NCI-H460 (cell line): ENCODE results near the gene AKT1S1. TPM values are rescaled to one million over a fixed set of nuclear protein-coding genes. Genes with fewer than 3 reads are reported as not detected.
A peak's percentile ranks its signal among the peaks of the same experiment; 100 is the strongest.

ENCODE experiments used
- DNase-seq: peaks from one replicate; pipeline ENCODE4 v3.0.0-alpha.2; 2016; ENCODE audit warnings: low read depth; ENCODE audit errors: extremely low read depth
- total RNA-seq: library from RNA; depleted of rRNA; stranded (reverse); fragments of >200 nt; shearing (Covaris generic); gene quantifications from 2 replicates; pipeline ENCODE4 v1.2.3, GENCODE V29; 2014

Gene AKT1S1
- total RNA-seq, 1 experiment from 2014 or later, result 17.0 TPM

- no peak for DNase-seq
Observed at GRCh38 chr19:49857061-49857837, 19.9 kb downstream of the AKT1S1 start.

DNA sequence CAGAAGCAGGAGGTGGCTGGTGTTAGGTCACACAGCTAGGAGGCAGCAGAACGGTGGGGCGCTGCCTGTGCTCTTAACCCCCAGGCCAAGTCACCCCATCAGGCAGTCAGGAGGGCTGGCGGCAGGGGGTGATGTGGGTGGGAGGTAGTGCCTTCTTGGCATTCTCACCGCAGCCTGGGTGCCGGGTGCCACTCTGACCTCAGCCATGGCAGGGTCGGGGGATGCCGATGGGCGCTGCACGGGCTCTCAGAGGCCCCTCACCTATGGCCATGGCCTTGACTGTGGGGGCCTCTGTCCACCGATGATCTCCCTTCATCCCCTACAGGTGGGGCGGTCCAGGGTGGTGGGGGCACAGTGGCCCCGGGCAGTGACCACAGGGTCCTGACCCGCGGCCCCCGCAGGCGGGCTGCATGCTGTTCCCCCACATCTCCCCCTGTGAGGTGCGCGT is 20.6 kb downstream of the AKT1S1 start:
- no peak for DNase-seq

- no peak for DNase-seq
Observed at GRCh38 chr19:49855676-49856573, 21.2 kb downstream of the AKT1S1 start.

DNA sequence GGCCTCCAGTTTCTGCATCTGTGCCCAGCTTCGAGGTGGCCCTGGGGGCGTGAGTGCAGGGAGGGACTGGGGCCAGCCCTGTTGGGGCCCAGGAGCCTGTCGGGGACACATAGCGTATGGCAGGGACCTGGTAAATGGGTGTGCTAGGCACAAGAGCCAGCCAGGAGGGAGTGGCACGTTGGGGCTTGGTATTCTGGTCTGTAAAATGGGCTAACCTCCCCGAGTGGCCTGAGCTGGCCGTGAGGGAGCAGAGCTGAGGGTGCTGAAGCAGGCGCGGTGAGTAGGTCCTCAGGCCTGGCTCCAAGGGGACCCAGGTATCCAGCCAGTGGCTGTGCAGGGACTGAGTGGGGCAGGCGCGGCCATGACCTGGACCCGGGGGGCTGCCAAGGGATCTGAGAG is 21.9 kb downstream of the AKT1S1 start:
- no peak for DNase-seq

DNA sequence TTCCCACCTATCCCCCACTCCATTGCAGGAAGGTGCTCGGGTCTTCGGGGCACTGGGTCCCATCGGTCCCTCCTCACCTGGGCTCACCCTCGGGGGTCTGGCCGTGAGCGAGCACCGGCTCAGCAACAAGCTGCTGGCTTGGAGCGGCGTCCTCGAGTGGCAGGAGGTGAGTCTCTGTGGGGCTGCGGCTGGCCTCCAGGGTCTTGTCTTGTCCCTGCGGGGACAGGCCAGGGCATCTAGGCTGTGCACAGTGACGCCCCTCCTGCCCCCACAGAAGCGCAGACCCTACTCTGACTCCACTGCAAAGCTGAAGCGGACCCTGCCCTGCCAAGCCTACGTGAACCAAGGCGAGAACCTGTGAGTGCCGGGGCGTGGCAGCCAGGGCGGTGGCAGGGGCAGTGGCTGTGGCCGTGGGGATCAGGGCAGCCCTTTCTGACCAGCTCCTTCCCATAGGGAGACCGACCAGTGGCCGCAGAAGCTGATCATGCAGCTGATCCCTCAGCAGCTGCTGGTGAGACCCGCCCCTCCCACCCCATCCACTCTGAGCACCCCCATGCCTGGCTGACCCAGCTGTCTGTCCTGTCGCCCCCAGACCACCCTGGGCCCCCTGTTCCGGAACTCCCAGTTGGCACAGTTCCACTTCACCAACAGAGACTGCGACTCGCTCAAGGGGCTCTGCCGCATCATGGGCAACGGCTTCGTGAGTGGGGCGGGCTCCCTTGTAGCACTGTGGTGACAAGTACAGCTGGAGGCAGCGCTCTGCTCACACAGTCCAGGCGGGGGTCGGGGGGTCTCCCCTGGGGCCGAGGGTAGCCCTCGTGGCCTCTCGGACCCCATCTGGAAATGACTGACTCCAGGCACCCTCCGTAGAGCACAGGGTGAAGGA is 22.5 kb downstream of the AKT1S1 start:
- no peak for DNase-seq

DNA sequence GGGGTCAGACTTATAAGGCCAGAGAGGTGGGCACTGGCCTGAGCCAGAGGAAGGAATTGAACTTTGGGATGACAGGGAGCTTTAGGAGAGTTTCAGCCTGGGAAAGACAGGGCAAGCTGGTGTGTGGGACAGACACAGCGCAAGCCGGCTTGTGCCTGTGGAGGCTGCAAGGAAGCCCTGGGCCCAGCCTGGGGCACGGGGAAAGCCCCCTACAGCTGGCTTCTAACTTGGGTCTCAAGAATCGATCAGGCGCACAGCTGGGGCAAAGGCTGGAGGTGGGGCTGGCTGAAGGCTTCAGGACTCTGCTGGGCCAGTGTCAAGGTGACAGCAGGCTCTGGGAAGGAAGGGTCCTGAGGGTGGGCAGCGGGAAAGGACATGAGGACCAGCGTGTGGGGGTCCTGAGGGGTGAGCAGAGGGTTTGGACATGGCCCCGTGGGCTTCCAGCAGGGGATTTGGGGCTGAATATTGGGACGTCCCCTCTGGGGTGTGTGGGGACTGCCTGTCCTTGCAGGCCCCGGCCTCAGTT is 23.2 kb downstream of the AKT1S1 start:
- DNase-seq, result no peak

- DNase-seq, result no peak
Observed at GRCh38 chr19:49852631-49853126, 24.5 kb downstream of the AKT1S1 start.

GRCh38 chr19:49851456-49852259 is 25.5 kb downstream of the AKT1S1 start:
- DNase-seq, result no peak

GRCh38 chr19:49850487-49851342 is 26.4 kb downstream of the AKT1S1 start, which contains the start of gene PTOV1:
PTOV1 (plus strand) TSS chr19:49851159.
- peak; percentile 83 for DNase-seq

DNA sequence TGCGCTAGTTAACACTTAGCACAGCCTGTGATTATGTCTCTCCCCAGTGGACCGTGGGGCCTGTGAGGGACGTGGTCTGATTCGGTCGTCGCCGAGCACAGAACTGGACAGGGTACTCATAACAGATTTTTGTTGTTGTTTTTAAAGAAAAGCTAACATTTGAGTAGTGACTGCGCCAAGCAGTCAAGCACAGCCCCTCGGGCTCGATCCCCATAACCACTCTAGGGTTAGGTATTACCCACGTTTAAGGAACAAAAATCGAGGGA is 27.0 kb downstream of the AKT1S1 start:
- DNase-seq, result no peak

- no peak for DNase-seq
Observed at GRCh38 chr19:49849433-49850220, 27.5 kb downstream of the AKT1S1 start.

GRCh38 chr19:49848938-49849337 is 28.2 kb downstream of the AKT1S1 start:
- no peak for DNase-seq

- DNase-seq, result no peak
Observed at GRCh38 chr19:49847731-49848696, 29.1 kb downstream of the AKT1S1 start.

GRCh38 chr19:49846408-49846807 is 30.7 kb downstream of the AKT1S1 start:
- DNase-seq, result no peak

DNA sequence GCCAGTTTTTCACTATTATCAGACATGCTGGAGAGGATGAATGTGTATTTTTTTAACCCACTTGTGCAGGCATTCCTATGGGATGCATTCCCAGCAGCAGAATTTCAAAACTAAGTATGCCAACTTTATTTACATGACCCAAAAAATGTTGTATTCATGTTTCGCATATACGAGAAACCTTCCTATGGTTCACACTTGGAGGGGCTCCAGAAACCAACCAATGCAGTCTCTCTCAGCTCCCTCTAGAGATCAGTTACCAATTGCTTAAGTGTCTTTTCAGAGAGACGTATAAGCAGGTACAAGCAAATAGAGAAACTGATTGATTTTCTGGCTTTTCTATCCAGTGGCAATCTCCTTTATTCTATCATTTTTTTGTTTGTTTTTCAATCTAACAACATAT is 31.7 kb downstream of the AKT1S1 start:
- DNase-seq, result no peak
